ENCODE data around the gene ACTG1.

- TF ChIP-seq TBP (CRISPR knock-in tag; IDR thresholded peaks at IDR 0.05): no peak
- TF ChIP-seq HMG20B (CRISPR knock-in tag; conservative IDR thresholded peaks at IDR 0.05): no peak
- TF ChIP-seq SRF (IDR thresholded peaks at IDR 0.05; ENCODE audit: low read depth, low read length): no peak
- no peak for TF ChIP-seq ETV6 (CRISPR knock-in tag; conservative IDR thresholded peaks at IDR 0.05)
- TF ChIP-seq ZNF597 (CRISPR knock-in tag; IDR thresholded peaks at IDR 0.05): no peak
Measured at GRCh38 chr17:81526662-81527571, 14.3 kb upstream of the ACTG1 start.
